HG03025 (cell line): ENCODE data around the gene INPP5A.
"Not testable (repeated sequence)": the region's sequence is repeated elsewhere in the genome, so short reads cannot be mapped to it uniquely, and the experiment has no call there.

ENCODE experiments used
- ATAC-seq: cut with Tn5 transposase; IDR thresholded peaks from one replicate; pipeline ENCODE4 v1.9.1; 2021; ENCODE audit warnings: mild to moderate bottlenecking, moderate library complexity; ENCODE audit not compliant: unreplicated experiment, low FRiP score

The INPP5A gene

GRCh38 chr10:132698761-132699391 lies 161.3 kb downstream of the INPP5A start:
- no peak for ATAC-seq

GRCh38 chr10:132699411-132700155 lies 162.0 kb downstream of the INPP5A start:
- ATAC-seq, result no peak

GRCh38 chr10:132700156-132701098 lies 162.8 kb downstream of the INPP5A start:
- ATAC-seq, result no peak

- ATAC-seq, result no peak
Measured at GRCh38 chr10:132701099-132701845, 163.7 kb downstream of the INPP5A start.

GRCh38 chr10:132701846-132702190 lies 164.2 kb downstream of the INPP5A start:
- ATAC-seq, result no peak

- ATAC-seq, result no peak
Measured at GRCh38 chr10:132702601-132703418, 165.2 kb downstream of the INPP5A start.

GRCh38 chr10:132703419-132704007 lies 165.9 kb downstream of the INPP5A start:
- no peak for ATAC-seq

GRCh38 chr10:132704008-132704814 lies 166.6 kb downstream of the INPP5A start:
- no peak for ATAC-seq

- not testable (repeated sequence) for ATAC-seq
Measured at GRCh38 chr10:132704815-132705064, 167.2 kb downstream of the INPP5A start.

GRCh38 chr10:132705173-132705572 lies 167.6 kb downstream of the INPP5A start:
- ATAC-seq, result no peak

GRCh38 chr10:132705943-132706342 lies 168.4 kb downstream of the INPP5A start:
- ATAC-seq, result no peak

GRCh38 chr10:132706701-132707100 lies 169.1 kb downstream of the INPP5A start:
- ATAC-seq, result no peak

- ATAC-seq, result no peak
Measured at GRCh38 chr10:132707121-132707775, 169.7 kb downstream of the INPP5A start.

GRCh38 chr10:132707776-132708171 lies 170.2 kb downstream of the INPP5A start:
- no peak for ATAC-seq

- no peak for ATAC-seq
Measured at GRCh38 chr10:132708441-132708840, 170.9 kb downstream of the INPP5A start.

GRCh38 chr10:132708936-132709335 lies 171.3 kb downstream of the INPP5A start:
- ATAC-seq, result no peak

GRCh38 chr10:132709471-132709951 lies 171.9 kb downstream of the INPP5A start:
- no peak for ATAC-seq

- ATAC-seq, result no peak
Measured at GRCh38 chr10:132710036-132710686, 172.6 kb downstream of the INPP5A start.
